HG02938 (cell line): ENCODE data around the gene PRR7.

Experiments
- ATAC-seq: cut with Tn5 transposase; IDR thresholded peaks from one replicate; pipeline ENCODE4 v1.9.1; 2021; ENCODE audit warnings: mild to moderate bottlenecking, moderate library complexity; ENCODE audit not compliant: unreplicated experiment

Gene PRR7

DNA sequence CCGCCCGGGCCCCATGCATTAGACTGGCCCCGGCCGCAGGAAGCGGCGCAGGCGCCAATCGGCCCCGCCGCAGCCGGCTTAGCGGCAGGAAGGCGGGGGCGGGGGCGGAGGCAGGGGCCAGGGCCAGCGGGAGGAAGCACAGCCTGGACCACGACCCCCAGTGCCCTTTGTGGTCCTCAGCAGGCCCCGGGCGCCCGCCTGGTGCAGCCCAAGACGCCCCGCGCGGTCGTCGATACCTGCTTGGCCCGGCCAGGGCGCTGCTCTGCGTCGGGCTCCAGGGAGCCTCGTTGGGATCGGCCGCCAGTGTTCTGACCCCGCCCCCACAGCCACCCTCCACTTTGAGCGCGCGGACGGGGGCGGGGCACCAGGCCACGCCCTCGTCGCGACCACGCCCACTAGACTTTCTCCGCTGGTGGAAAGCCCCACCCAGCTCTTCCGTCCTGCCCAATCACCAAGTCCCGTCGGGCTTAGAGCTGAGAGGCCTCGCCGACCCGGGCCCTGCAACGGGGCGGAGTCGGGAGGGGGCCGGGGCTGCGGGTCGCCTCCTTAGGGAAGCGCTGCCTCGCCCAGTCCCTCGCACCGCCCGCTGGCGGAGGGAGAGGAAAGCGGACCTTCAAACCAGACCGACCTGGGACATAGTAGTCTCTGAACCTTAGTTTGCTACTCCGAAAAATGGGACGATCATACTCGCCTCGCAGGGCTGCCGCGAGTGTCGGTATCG is 50.8 kb downstream of the PRR7 start, which contains the start of gene PDLIM7:
Gene PDLIM7, minus strand, starts transcription at position 313 of the 721 bp plus-strand sequence. CDS start 1,092 bp downstream, outside the sequence.
- peak; percentile 64 for ATAC-seq

DNA sequence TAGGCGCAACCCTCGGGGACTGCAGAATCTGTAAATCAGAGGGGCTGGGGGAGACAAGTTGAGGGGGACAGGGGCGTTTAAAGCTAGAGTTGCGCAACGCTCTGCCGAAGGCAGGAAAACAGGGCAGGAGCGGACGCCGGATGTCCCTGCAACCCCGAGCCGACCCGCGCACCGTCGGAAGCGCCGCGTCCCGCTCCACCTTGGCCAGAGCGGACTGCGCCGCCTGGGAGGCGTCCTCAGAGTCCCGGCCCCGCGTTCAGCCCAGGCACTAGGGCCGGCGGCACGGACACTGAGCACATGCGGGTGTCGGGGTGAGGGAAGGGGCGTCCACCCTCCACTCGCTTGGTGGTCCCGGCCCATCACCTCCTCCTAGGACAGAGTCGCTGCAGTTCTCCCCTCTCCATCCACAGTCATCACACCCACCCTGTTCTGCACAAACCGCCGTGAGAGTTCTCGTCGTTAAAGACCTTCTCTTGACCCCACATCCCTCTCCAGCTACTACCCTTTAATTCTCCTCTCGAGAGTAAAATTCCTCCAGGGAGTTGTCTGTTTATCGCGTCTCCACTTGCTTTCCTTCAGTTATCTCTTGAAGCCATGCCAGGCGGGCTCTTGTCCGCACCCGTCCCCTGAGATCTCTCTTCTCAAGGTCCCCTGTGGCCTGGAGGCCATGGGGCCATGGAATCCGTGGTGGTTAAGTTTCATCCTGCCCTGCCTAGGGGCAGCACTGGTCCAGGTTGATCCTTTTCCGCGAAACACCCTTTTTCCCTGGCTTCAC is 51.6 kb downstream of the PRR7 start:
- ATAC-seq, result no peak

DNA sequence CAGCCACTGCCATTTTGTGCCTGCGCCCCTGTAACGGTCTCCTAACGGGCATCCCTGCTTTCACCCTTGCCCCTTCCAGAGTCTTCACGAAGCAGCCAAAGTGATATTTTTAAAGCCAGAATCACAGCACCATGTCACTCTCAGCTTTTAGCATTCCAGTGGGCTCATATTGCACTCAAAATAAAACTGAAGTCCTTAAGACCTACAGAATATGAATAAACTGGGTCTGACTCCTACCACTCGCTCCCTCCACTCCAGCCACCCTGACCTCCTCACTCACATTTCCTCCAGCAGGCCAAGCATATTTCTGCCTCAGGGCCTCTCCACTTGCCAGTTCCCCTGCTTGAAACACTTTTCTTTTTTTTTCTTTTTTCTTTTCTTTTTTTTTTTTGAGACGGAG is 53.2 kb downstream of the PRR7 start:
- no peak for ATAC-seq

DNA sequence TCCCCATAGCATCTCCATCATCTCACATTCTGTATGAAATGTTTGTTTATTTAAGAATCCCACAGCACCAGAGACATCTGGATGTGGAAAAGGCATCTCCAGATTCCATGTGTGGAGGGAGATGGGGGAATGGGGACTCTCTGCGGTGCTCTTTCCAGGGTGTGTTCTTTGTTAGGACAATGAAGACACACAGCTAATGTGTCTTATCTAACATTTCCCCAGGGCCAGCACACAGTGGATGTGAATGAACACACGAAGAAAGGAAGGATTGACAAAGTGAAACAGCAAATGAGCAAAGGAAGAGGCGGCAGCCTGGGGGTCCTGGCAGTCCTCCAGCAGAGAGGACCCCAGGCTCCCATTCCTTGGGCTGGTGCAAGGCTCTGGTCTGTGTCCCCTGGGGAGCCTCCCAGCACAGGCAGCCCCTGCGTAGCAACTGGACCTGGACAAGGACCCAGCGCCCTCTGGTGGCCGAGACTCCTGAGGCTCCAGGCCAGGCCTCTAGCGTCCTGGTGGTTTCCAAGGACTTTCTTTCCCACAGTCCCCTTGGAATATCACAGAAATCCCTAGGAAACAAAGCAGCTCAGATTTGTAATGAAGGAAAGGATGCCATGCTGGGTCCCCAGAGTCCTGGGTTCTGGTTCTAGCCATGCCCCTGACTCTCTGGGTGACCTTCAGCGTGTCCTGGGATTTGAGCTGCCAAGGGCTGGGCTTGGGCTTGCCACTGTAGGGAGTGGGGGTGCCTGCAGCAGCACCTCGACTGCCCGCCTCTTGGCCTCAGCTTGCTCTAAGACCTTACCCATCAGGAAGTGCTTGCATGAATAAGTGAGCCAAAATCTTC is 54.3 kb downstream of the PRR7 start:
- no peak for ATAC-seq

DNA sequence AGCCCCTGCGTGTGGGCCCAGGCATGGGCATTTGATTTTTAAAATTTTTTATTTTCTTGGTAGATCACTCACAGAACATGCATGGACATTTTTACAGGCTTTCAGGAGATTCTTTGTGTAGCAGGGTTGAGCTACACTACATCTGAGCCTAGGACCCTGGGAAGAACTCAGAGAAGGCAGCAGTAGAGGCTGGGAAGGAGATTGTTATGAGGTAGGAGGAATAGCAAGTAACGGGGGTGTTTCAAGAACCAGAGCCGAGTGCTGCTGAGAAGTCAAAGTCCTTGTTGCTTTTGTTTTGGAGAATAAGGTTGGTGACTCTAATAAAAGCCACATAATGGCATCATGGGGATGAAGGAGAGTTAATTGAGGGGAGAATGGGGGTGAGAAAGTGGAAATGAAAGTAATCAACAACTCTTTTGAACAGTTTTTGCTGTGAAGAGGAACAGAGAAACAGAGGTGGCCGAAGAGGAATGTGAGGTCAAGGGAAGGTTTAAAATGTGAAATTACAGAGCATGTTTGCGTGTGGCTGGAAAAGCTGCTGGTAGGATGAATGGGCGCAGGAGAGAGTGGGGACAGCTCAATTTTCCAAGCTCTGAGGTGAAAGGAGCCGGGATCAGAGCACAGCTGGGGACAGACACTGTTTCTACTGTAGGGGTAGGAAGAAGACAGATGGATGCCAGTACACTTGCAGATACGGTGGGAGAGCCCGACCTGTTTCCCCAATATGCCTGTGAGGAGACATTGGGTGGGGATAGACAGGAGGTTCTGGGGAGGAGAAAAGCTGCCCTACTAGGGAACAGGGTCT is 55.5 kb downstream of the PRR7 start:
- no peak for ATAC-seq

DNA sequence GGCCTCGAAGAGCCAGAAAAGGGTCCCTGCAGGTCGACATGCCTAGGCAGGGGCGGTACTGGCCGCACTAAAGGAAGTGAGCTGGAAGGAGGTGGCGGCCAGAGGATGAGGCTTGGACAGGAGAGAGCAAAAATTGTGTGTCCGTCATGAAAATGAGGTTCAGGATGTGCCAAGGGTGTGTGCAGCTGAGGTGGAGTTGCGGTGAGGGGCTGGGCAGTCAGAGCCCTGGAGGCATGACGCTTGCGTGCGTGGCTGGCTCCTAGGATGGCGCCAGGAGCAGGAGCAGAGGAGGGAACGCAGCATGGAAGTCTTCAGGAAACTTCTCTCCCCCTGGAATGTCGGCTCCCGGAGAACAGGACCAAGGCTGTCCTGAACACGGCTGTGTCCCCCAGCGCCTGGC is 56.3 kb downstream of the PRR7 start:
- ATAC-seq, result no peak

DNA sequence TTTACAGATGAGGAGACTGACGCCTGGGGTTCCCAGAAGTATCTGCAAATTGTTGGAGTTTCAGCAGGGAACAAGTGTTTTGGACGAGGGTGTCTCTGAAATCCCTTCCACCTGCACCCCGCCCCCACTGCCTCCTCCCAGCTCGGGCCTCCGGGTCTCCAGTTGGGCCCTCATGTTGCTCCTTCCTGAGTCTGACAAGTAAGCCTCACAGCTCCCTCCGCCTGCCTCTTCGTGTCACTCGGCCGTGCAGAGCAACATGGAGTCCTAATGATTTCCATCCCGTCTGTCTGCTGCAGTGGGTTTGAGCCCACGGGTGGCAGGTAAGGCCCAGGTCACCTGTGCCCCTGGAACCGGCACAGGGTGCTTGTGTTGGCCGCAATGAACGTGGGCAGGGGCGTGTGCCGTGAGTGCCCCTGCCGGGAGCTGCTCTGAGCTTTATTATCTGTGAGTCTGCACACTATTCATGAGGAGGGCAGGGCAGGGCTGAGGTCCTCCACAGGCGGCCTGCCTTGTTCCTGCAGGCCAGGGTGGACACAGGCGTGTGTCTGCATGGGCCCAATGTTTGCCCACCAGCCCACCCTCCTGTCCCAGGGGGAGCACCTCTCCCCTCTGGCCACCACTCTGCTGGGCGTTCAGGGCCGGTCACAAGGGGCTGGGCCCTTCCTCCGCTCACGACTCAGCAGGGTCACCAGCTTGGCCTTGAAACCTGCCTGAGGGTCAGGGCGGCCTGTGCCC is 56.9 kb downstream of the PRR7 start:
- ATAC-seq, result no peak

DNA sequence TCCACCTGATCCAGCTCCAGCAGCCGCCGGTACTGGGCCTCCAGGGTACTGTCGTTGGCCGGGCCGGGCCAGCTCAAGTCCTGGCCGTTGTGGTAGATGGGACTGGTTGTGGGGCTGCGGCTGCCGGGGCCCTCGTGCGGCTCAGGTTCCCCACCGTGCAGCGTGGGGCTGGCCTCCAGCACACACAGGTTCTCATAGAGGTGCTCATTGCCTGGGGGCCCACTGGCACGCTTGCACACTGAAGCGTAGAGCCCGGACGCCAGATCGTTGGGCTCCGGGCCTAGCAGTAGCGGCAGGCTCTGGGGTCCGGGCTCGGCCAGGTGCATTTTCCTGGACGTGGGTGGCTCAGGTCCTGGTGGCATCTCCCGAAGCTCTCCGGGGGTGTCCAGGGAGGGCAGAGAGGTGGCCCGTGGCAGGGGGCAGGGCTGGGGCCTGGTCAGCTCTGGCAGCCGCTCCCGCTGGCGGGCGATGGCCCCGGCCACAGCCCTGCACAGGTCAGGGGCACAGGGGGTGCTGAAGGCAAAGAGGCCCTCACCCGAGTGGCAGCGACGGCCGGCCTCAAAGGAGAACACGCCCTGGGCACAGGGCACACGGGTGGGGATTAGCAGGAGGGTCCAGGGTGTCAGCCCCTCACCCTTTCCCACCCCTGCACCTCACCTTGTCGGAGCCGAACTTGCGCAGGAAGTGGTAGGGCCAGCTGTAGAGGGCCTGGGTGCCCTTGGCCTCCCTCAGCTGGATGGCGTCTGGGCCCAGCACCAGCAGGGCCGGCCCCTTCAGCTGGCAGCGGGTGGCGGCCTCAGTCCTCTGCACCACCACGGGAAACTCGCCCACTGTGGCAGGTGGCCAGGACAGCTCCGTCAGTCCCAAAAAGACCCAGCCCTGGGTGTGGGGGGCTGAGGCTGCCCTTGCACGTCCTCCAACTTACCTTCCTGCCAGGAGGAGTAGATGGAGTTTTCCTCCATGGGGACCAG is 57.8 kb downstream of the PRR7 start:
- no peak for ATAC-seq

DNA sequence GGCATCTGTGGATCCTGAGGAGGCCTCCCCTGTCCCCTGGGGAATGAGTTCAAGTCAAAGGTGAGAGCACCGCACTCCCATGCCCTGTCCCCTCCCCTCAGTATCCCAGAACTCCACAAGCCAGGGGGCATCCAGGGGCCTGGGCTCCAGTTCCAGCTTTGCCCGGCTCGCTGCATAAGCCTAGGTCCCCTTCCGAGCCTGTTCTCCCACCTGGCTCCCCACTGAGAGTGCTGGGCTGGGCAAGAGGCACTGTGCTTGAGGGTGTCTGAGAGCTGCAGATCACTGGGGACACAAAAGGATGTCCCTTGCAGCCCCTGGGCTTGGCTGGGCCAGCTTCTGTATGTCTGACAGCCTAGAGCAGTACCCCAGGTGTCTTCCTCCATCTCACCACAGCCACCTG is 58.5 kb downstream of the PRR7 start:
- no peak for ATAC-seq
